ENCODE data around the gene PSD.

Gene PSD

DNA sequence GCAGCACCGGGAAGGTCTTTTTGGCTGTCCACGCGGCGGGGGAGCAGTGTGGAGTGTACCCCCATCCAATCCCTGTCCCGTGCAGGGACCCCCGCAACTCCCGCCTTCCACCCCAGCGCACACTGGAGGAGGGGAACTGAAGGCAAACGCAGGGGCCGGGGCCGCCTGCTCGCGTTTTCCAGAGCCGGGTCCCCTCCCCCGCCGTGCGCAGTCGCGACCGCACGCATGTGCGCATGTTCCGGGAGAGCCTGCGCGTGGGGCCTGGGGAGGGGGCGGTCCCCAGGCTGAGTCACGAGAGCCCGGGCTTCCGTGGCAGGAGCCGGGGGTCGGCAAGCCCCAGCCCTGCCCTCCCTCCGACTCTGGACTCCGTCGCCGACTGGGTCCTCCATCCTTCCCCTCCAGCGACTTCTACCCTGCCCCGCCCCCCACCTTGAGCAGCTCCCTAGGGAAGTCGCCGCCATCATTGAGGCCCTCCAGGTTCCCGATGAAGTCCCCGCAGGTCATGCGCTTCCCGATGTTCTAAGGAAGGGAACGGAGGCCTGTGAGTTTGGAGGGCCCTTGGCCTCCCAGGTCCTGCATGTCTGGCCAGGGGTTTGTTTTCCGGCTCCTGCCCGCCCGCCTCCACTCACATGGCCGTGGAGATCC lies 8.0 kb downstream of the PSD start:
- H3K27me3 ChIP-seq (ENCODE audit: control insufficient read depth, low read length), result peaks cover 49% of the 10 kb centered on the region
- H3K9me3 ChIP-seq (ENCODE audit: control insufficient read depth, insufficient read depth, low read length), result no peaks in the 10 kb centered on the region
- H4K20me1 ChIP-seq (ENCODE audit: control insufficient read depth, insufficient read depth, low read depth, low read length), result no peaks in the 10 kb centered on the region
- H3K4me3 ChIP-seq (ENCODE audit: low read length), result no peak overlapping the region
- H3K4me1 ChIP-seq (ENCODE audit: control insufficient read depth, low read length), result peaks cover 10% of the 10 kb centered on the region
- no peaks in the 10 kb centered on the region for H3K79me2 ChIP-seq (ENCODE audit: control insufficient read depth, low read length)
- H3K36me3 ChIP-seq (ENCODE audit: control insufficient read depth, low read length), result no peaks in the 10 kb centered on the region
- TF ChIP-seq, protein P1, sequence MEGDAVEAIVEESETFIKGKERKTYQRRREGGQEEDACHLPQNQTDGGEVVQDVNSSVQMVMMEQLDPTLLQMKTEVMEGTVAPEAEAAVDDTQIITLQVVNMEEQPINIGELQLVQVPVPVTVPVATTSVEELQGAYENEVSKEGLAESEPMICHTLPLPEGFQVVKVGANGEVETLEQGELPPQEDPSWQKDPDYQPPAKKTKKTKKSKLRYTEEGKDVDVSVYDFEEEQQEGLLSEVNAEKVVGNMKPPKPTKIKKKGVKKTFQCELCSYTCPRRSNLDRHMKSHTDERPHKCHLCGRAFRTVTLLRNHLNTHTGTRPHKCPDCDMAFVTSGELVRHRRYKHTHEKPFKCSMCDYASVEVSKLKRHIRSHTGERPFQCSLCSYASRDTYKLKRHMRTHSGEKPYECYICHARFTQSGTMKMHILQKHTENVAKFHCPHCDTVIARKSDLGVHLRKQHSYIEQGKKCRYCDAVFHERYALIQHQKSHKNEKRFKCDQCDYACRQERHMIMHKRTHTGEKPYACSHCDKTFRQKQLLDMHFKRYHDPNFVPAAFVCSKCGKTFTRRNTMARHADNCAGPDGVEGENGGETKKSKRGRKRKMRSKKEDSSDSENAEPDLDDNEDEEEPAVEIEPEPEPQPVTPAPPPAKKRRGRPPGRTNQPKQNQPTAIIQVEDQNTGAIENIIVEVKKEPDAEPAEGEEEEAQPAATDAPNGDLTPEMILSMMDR (IDR thresholded peaks at IDR 0.05; ENCODE audit: low read depth, low read length, poor library complexity, severe bottlenecking), result no peak
- no peak for TF ChIP-seq EZH2phosphoT487 (IDR thresholded peaks at IDR 0.05; ENCODE audit: borderline replicate concordance, low read length)
- H3F3A ChIP-seq (ENCODE audit: control insufficient read depth, insufficient read depth), result no peaks in the 10 kb centered on the region
- no peak overlapping the region for H3K27ac ChIP-seq (ENCODE audit: low read depth, low read length)
- H3K4me2 ChIP-seq (ENCODE audit: low read length), result no peak overlapping the region
- no peaks in the 10 kb centered on the region for H3K9me2 ChIP-seq (replicated peaks; ENCODE audit: control insufficient read depth, low read length)

GRCh38 chr10:102409604-102410428 lies 8.8 kb downstream of the PSD start:
- Histone ChIP-seq H3K4me2 (ENCODE audit: low read length) (no peak overlapping the region), H3K27me3 (ENCODE audit: control insufficient read depth, low read length) (peaks cover 49% of the 10 kb centered on the region), H3F3A (ENCODE audit: control insufficient read depth, insufficient read depth) (no peaks in the 10 kb centered on the region), H3K27ac (ENCODE audit: low read depth, low read length) (no peak overlapping the region), H3K9me3 (ENCODE audit: control insufficient read depth, insufficient read depth, low read length) (no peaks in the 10 kb centered on the region), H3K4me1 (ENCODE audit: control insufficient read depth, low read length) (peaks cover 10% of the 10 kb centered on the region), H3K36me3 (ENCODE audit: control insufficient read depth, low read length) (no peaks in the 10 kb centered on the region), H3K9me2 (replicated peaks; ENCODE audit: control insufficient read depth, low read length) (no peaks in the 10 kb centered on the region), H3K4me3 (ENCODE audit: low read length) (no peak overlapping the region), H4K20me1 (ENCODE audit: control insufficient read depth, insufficient read depth, low read depth, low read length) (no peaks in the 10 kb centered on the region), H3K79me2 (ENCODE audit: control insufficient read depth, low read length) (no peaks in the 10 kb centered on the region)
- no peak for TF ChIP-seq EZH2phosphoT487 (IDR thresholded peaks at IDR 0.05; ENCODE audit: borderline replicate concordance, low read length)
- TF ChIP-seq, protein P1 (IDR thresholded peaks at IDR 0.05; ENCODE audit: low read depth, low read length, poor library complexity, severe bottlenecking), result no peak

GRCh38 chr10:102408728-102409603 lies 9.6 kb downstream of the PSD start:
- H3K79me2 ChIP-seq (ENCODE audit: control insufficient read depth, low read length), result no peaks in the 10 kb centered on the region
- no peak overlapping the region for H3K27ac ChIP-seq (ENCODE audit: low read depth, low read length)
- no peak overlapping the region for H3K4me3 ChIP-seq (ENCODE audit: low read length)
- no peaks in the 10 kb centered on the region for H3K9me3 ChIP-seq (ENCODE audit: control insufficient read depth, insufficient read depth, low read length)
- no peaks in the 10 kb centered on the region for H3F3A ChIP-seq (ENCODE audit: control insufficient read depth, insufficient read depth)
- H3K27me3 ChIP-seq (ENCODE audit: control insufficient read depth, low read length), result peaks cover 49% of the 10 kb centered on the region
- H4K20me1 ChIP-seq (ENCODE audit: control insufficient read depth, insufficient read depth, low read depth, low read length), result 0 out of 2 replicates have a peak, but pooled peaks cover 4% of the 10 kb centered on the region
- TF ChIP-seq, protein P1 (IDR thresholded peaks at IDR 0.05; ENCODE audit: low read depth, low read length, poor library complexity, severe bottlenecking), result no peak
- H3K4me1 ChIP-seq (ENCODE audit: control insufficient read depth, low read length), result peaks cover 13% of the 10 kb centered on the region
- H3K4me2 ChIP-seq (ENCODE audit: low read length), result no peak overlapping the region; the same call in 1 of the 2 replicates
- H3K36me3 ChIP-seq (ENCODE audit: control insufficient read depth, low read length), result no peaks in the 10 kb centered on the region
- H3K9me2 ChIP-seq (replicated peaks; ENCODE audit: control insufficient read depth, low read length), result no peaks in the 10 kb centered on the region

Measured in DOHH2 (cell line).